ENCODE data around the gene CRYBG2.

- TF ChIP-seq CTCF (conservative IDR thresholded peaks at IDR 0.05) = no peak
- TF ChIP-seq ZFX (IDR thresholded peaks at IDR 0.05) = no peak
These were observed 9.6 kb downstream of the CRYBG2 start for GRCh38 chr1:26344147-26344920.

Measured in C4-2B (cell line).